Psoas muscle (tissue), 8 donors: ENCODE data around the gene GLRA1. TPM values are rescaled to one million over a fixed set of nuclear protein-coding genes. Genes with fewer than 3 reads are reported as not detected.

Source experiments
- ATAC-seq, 4 donors: fragments of 200-7000 bp; cut with Tn5 transposase; one replicate each; pipeline ENCODE4 v1.9.1; 2020; ENCODE audit warnings: moderate library complexity in 3 of 4, mild to moderate bottlenecking in 2 of 4
- DNase-seq, 2 donors: peaks; one replicate each; pipeline ENCODE4 v3.0.0-alpha.2; 2020
- H3K27ac ChIP-seq: fragments of 200-600 bp; one replicate; pipeline ENCODE4 v1.8.0; 2022
- H3K27me3 ChIP-seq, 3 donors: fragments of 200-600 bp in 1 of 3; one replicate each; pipeline versions ENCODE4 v1.6.1 to v1.8.0; 2013 to 2022; ENCODE audit warnings: low read length in 2 of 3, mild to moderate bottlenecking in 2 of 3, moderate library complexity in 1 of 3; ENCODE audit not compliant: insufficient read depth in 3 of 3
- H3K36me3 ChIP-seq, 2 donors: fragments of 200-600 bp in 1 of 2; one replicate each; pipeline versions ENCODE4 v1.6.1 to v1.8.0; 2013 to 2022; ENCODE audit warnings: low read depth in 1 of 2, mild to moderate bottlenecking in 1 of 2, moderate library complexity in 1 of 2; ENCODE audit not compliant: insufficient read depth in 1 of 2
- H3K4me1 ChIP-seq: fragments of 200-600 bp; one replicate; pipeline ENCODE4 v1.8.0; 2022
- H3K4me3 ChIP-seq: fragments of 200-600 bp; one replicate; pipeline ENCODE4 v1.8.0; 2022; ENCODE audit warnings: mild to moderate bottlenecking
- H3K9me3 ChIP-seq: fragments of 200-600 bp; one replicate; pipeline ENCODE4 v1.8.0; 2022
- WGBS, 3 donors: extraction: QIAGEN DNeasy Blood & Tissue Kit; methylation state at CpG; one replicate each; pipeline versions ENCODE4 v1.1.6 to v1.1.7; 2013; 5-methylcytosine and 5-hydroxymethylcytosine counted together
- intact Hi-C, 2 donors: fragments of 100-400 bp; cut with DNase I; formaldehyde crosslinking; loops; one replicate each; pipeline versions ENCODE4 v1.11.0 to v1.14.2; 2022
- polyA plus RNA-seq, 3 donors: library from polyadenylated mRNA; stranded (reverse); fragments of 200-250 nt; gene quantifications; one replicate each; pipeline ENCODE4 v1.2.3, GENCODE V29; 2013
- total RNA-seq, 4 donors: library from RNA; stranded (reverse); fragmentation: NEBNext Ultra II Directional in 2 of 4; extraction: Animal tissue kit (Norgen Biotek cat#: 25700) in 2 of 4; gene quantifications; one replicate each; pipeline versions ENCODE4 v1.2.1 to v1.2.4, GENCODE V29; 2021 to 2023
- TF ChIP-seq, protein P1 (sequence below): fragments of 200-600 bp; IDR thresholded peaks from one replicate; pipeline ENCODE4 v1.8.0; 2022; ENCODE audit warnings: antibody characterized with exemption
- donor health status: healthy with polysubstance abuse.
- donor health status: DM: no; HTN: no; CAD: no; lungs with moderate emphysema.
- donor health status: Bipolar disorder and iron deficiency.
- donor health status: healthy.
- donor health status: DM: yes; HTN: yes; CAD: no.
- donor health status: DM: no; HTN: no; CAD: no.
- donor health status: DM: no; HTN: no; CAD: no.
- donor health status: DM: yes; HTN: yes; CAD: no.

The GLRA1 gene
- total and polyA plus RNA-seq, 7 donors, result not detected

DNA sequence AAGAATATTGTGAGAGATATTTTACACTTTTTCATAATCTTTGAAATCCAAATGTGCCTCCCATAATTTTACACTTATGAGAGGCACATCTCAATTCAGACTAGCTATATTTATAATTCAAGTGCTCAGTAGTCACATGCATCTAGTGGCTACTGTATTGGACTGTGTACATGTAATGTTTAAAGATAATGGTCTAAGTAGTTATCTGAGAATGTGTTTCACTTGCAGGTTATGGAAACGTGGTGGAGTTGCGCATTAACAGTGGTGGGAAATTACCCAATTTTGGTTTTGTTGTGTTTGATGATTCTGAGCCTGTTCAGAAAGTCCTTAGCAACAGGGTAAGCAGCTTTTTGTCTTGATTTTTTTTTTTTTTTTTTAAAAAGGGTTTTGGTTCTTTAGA is 124.1 kb downstream of the GLRA1 start:
- H3K4me1 ChIP-seq, result no peaks in the 10 kb centered on the region
- H3K4me3 ChIP-seq, result no peak overlapping the region
- H3K9me3 ChIP-seq, result no peaks in the 10 kb centered on the region
- H3K27me3 ChIP-seq, result no peaks in the 10 kb centered on the region
- no peak for ATAC-seq
- intact Hi-C loops, result no loop called here
- no peak overlapping the region for H3K27ac ChIP-seq
- no peak for DNase-seq
- H3K36me3 ChIP-seq, result peaks cover 7 to 100% of the 10 kb centered on the region in 2 donors
- 81 to 95% (median 86%) methylated on average over 2 of the region's 2 CpGs for WGBS, 3 donors
- TF ChIP-seq, protein P1, sequence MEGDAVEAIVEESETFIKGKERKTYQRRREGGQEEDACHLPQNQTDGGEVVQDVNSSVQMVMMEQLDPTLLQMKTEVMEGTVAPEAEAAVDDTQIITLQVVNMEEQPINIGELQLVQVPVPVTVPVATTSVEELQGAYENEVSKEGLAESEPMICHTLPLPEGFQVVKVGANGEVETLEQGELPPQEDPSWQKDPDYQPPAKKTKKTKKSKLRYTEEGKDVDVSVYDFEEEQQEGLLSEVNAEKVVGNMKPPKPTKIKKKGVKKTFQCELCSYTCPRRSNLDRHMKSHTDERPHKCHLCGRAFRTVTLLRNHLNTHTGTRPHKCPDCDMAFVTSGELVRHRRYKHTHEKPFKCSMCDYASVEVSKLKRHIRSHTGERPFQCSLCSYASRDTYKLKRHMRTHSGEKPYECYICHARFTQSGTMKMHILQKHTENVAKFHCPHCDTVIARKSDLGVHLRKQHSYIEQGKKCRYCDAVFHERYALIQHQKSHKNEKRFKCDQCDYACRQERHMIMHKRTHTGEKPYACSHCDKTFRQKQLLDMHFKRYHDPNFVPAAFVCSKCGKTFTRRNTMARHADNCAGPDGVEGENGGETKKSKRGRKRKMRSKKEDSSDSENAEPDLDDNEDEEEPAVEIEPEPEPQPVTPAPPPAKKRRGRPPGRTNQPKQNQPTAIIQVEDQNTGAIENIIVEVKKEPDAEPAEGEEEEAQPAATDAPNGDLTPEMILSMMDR, result no peak

DNA sequence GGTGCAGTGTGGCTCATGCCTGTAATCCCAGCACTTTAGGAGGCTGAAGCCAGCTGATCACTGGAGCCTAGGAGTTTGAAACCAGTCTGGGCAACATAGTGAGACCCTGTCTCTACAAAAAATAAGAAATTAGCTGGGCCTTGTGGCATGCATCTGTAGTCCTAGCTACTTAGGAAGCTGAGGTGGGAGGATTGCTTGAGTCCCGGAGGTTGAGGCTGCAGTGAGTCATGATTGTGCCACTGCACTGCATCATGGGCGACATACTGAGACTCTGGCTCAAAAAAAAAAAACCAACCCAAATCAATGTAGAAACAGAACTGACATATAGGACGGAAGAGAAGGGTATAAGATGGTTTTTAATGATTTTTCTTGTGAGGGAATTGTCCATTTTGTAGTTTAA is 125.2 kb downstream of the GLRA1 start:
- Histone ChIP-seq H3K9me3 (no peaks in the 10 kb centered on the region), H3K4me3 (no peak overlapping the region), H3K27ac (no peak overlapping the region), H3K4me1 (no peaks in the 10 kb centered on the region), H3K27me3 (no peaks in the 10 kb centered on the region), H3K36me3 (peaks cover 10 to 100% of the 10 kb centered on the region in 2 donors)
- TF ChIP-seq, protein P1, result no peak
- 90 to 93% (median 93%) methylated on average over 3 of the region's 3 CpGs for WGBS, 3 donors
- peak in 2 of 4 donors; percentile 46 to 54 for ATAC-seq
- intact Hi-C loops, result no loop called here
- no peak for DNase-seq

DNA sequence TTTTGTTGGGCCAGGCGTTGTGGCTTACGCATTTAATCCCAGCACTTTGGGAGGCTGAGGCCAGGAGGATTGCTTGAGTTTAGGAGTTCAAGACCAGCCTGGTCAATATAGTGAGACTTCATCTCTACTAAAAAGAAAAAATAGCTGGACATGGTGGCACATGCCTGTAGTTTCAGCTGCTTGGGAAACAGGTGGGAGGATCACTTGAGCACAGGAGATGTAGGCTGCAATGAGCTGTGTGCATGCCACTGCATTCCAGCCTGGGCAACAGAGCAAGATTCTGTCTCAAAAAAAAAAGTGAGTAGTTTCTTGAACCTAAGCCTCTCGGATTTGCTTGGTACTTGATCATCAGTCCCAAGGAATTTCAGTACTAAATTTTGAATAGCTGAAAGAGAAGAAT is 126.0 kb downstream of the GLRA1 start:
- no peaks in the 10 kb centered on the region for H3K27me3 ChIP-seq
- no peak for DNase-seq
- 66 to 76% (median 67%) methylated on average over 3 of the region's 3 CpGs for WGBS, 3 donors
- ATAC-seq, result peak; percentile 47 to 63 (median 56)
- H3K9me3 ChIP-seq, result no peaks in the 10 kb centered on the region
- intact Hi-C loops, result no loop called here
- H3K36me3 ChIP-seq, result peaks cover 12 to 100% of the 10 kb centered on the region in 2 donors
- TF ChIP-seq, protein P1, result no peak
- H3K27ac ChIP-seq, result no peak overlapping the region
- no peaks in the 10 kb centered on the region for H3K4me1 ChIP-seq
- H3K4me3 ChIP-seq, result no peak overlapping the region

DNA sequence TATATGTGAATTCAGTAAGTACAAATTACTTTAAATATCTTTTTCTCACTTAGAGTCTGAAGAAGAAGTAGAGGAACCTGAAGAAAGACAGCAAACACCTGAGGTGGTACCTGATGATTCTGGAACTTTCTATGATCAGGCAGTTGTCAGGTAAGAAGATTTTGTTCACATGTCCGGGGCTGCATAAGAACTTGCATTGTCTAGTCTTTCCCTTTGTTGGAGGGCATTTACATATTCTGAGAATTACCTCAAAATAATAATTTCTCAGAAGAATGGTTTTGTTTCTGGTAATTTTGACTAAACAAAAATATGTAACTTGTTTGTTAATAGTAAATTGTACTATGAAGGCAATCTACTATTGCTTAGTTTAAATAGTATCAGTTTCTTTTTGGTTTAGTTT is 129.2 kb downstream of the GLRA1 start:
- Histone ChIP-seq H3K36me3 (peaks cover 17 to 100% of the 10 kb centered on the region in 2 donors), H3K4me1 (no peaks in the 10 kb centered on the region), H3K9me3 (no peaks in the 10 kb centered on the region), H3K27ac (no peak overlapping the region), H3K4me3 (no peak overlapping the region), H3K27me3 (no peaks in the 10 kb centered on the region)
- ATAC-seq (no peak), DNase-seq (no peak)
- TF ChIP-seq, protein P1, result no peak
- intact Hi-C loops, result no loop called here
- 89 to 95% (median 92%) methylated on average over 1 of the region's 1 CpG for WGBS, 3 donors

DNA sequence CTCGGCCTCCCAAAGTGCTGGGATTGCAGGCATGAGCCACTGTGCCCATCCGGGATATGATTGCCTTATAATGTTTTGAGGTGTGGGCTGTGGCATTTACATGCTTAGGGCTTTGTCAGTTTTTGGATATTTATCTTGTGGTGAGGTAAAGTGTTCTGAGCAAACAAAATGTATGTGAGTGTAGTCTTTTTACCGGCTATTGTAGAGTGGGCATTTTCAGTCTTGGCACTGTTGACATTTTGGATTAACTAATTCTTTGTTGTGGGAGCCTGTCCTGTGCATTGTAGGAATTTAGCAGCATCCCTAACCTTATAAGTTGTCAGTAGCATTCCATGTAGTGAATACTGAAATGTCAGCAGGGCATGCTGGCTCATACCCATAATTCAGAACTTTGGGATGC is 131.3 kb downstream of the GLRA1 start:
- no peaks in the 10 kb centered on the region for H3K9me3 ChIP-seq
- H3K4me3 ChIP-seq, result no peak overlapping the region
- H3K4me1 ChIP-seq, result no peaks in the 10 kb centered on the region
- DNase-seq, result no peak
- intact Hi-C loops, result no loop called here
- 92 to 97% (median 96%) methylated on average over 3 of the region's 3 CpGs for WGBS, 3 donors
- no peaks in the 10 kb centered on the region for H3K27me3 ChIP-seq
- peaks cover 17 to 99% of the 10 kb centered on the region in 2 donors for H3K36me3 ChIP-seq
- TF ChIP-seq, protein P1, result no peak
- no peak for ATAC-seq
- no peak overlapping the region for H3K27ac ChIP-seq
